Endothelial cell of umbilical vein (primary cell): ENCODE data around the gene KIAA1549. TPM values are rescaled to one million over a fixed set of nuclear protein-coding genes. Genes with fewer than 3 reads are reported as not detected.

Source experiments
- BruUV-seq: library from RNA; stranded (reverse); fragments of 400-500 nt; replicated peaks from 2 replicates; lab custom pipeline; 2021; lab: Mats Ljungman, UMichigan
- CTCF ChIA-PET: fragments of 300-600, 350-600 bp; sonication (Branson Sonifier 250); formaldehyde crosslinking; loops from one replicate; lab custom pipeline; 2021; ENCODE audit warnings: antibody characterized with exemption, inconsistent platforms; lab: Charles Lee
- POLR2A ChIA-PET: fragments of 300-600, 350-600 bp; sonication (Branson Sonifier 250); formaldehyde crosslinking; loops from one replicate; lab custom pipeline; 2021; ENCODE audit warnings: antibody characterized with exemption, inconsistent platforms; lab: Charles Lee
- DNase-seq: peaks from one replicate; pipeline ENCODE4 v3.0.0-alpha.2; 2011; ENCODE audit warnings: low read depth, low spot score
- FAIRE-seq: peaks from 2 replicates; lab custom pipeline; 2011; peaks lifted over from hg19 to GRCh38; lab: Jason Lieb, UNC
- H2AFZ ChIP-seq: 2 replicates; pipeline ENCODE4 v1.6.0; 2012; ENCODE audit warnings: low read depth, low read length, control low read depth, inconsistent platforms
- H3K27ac ChIP-seq: 2 replicates; pipeline ENCODE4 v1.5.1; 2011; ENCODE audit warnings: low read depth, mild to moderate bottlenecking, control low read depth, low read length, moderate library complexity; ENCODE audit not compliant: insufficient read depth
- H3K27me3 ChIP-seq, 2 experiments: 2 replicates each; pipeline versions ENCODE4 v1.6.0 to v1.6.1; 2011; ENCODE audit warnings: low read length in 2 of 2, mixed read lengths in 1 of 2; ENCODE audit not compliant: control insufficient read depth in 2 of 2, insufficient read depth in 2 of 2
- H3K36me3 ChIP-seq, 2 experiments: 2 replicates in 1 of 2; 3 replicates in 1 of 2; pipeline ENCODE4 v1.5.1; 2011; ENCODE audit warnings: low read length in 2 of 2, mild to moderate bottlenecking in 1 of 2, moderate library complexity in 1 of 2; ENCODE audit not compliant: control insufficient read depth in 2 of 2, insufficient read depth in 2 of 2; ENCODE audit errors: extremely low read depth in 1 of 2
- H3K4me1 ChIP-seq: 3 replicates; pipeline ENCODE4 v1.5.1; 2011; ENCODE audit warnings: mild to moderate bottlenecking, low read length; ENCODE audit not compliant: control insufficient read depth, insufficient read depth; ENCODE audit errors: extremely low read depth
- H3K4me2 ChIP-seq: 2 replicates; pipeline ENCODE4 v1.6.1; 2011; ENCODE audit warnings: low read length, control low read depth, mixed read lengths; ENCODE audit not compliant: insufficient read depth
- H3K4me3 ChIP-seq, 3 experiments: fragments of 200-600 bp in 1 of 3; sonication (generic), shearing (Covaris generic) in 1 of 3; replicated peaks in 1 of 3; 2 replicates each; pipeline ENCODE4 v1.5.1; 2011 to 2016; ENCODE audit warnings: control low read depth in 3 of 3, low read length in 3 of 3, mild to moderate bottlenecking in 2 of 3, inconsistent platforms in 1 of 3, low read depth in 1 of 3, moderate library complexity in 1 of 3; ENCODE audit not compliant: insufficient read depth in 1 of 3
- H3K79me2 ChIP-seq: 2 replicates; pipeline ENCODE4 v1.6.0; 2012; ENCODE audit warnings: low read length, inconsistent platforms; ENCODE audit not compliant: control insufficient read depth, insufficient read depth
- H3K9ac ChIP-seq: replicated peaks from 2 replicates; pipeline ENCODE3; 2011; ENCODE audit warnings: low read length, control low read depth; ENCODE audit not compliant: insufficient read depth; ENCODE audit errors: extremely low read depth
- H3K9me1 ChIP-seq: replicated peaks from 3 replicates; pipeline ENCODE4 v1.6.0; 2011; ENCODE audit warnings: mild to moderate bottlenecking, low read length; ENCODE audit not compliant: control insufficient read depth, insufficient read depth; ENCODE audit errors: extremely low read depth
- H3K9me3 ChIP-seq: replicated peaks from 2 replicates; pipeline ENCODE4 v1.5.1; 2012; ENCODE audit warnings: low read length, inconsistent platforms; ENCODE audit not compliant: control insufficient read depth, insufficient read depth
- H4K20me1 ChIP-seq: replicated peaks from 2 replicates; pipeline ENCODE3; 2011; ENCODE audit warnings: mild to moderate bottlenecking, low read length; ENCODE audit not compliant: control insufficient read depth, insufficient read depth; ENCODE audit errors: extremely low read depth
- EZH2 ChIP-seq: IDR thresholded peaks from 2 replicates; pipeline ENCODE4 v1.6.1; 2012; ENCODE audit warnings: borderline replicate concordance, low read depth, mild to moderate bottlenecking, moderate library complexity, low read length, inconsistent platforms; ENCODE audit not compliant: severe bottlenecking
- FOS ChIP-seq: IDR thresholded peaks from 2 replicates; pipeline ENCODE4 v1.6.1; 2011; ENCODE audit warnings: mild to moderate bottlenecking, low read length, moderate library complexity, borderline replicate concordance; ENCODE audit not compliant: insufficient read depth
- GATA2 ChIP-seq: IDR thresholded peaks from 2 replicates; pipeline ENCODE4 v1.7.0; 2011; ENCODE audit warnings: low read depth, mild to moderate bottlenecking, moderate library complexity, mixed read lengths, low read length; ENCODE audit not compliant: insufficient read length, insufficient read depth
- JUN ChIP-seq: IDR thresholded peaks from 2 replicates; pipeline ENCODE4 v1.6.1; 2011; ENCODE audit warnings: borderline replicate concordance, low read depth; ENCODE audit not compliant: insufficient read length, insufficient read depth
- MYC ChIP-seq: IDR thresholded peaks from one replicate; pipeline ENCODE4 v1.6.1; 2011; ENCODE audit warnings: mild to moderate bottlenecking, low read depth, low read length
- POLR2A ChIP-seq: IDR thresholded peaks from 2 replicates; pipeline ENCODE4 v1.6.1; 2012; ENCODE audit warnings: low read depth, mild to moderate bottlenecking, control low read depth, low read length
- POLR2AphosphoS5 ChIP-seq: IDR thresholded peaks from 2 replicates; pipeline ENCODE4 v1.6.1; 2012; ENCODE audit warnings: low read depth, mild to moderate bottlenecking, control low read depth, low read length, moderate library complexity; ENCODE audit not compliant: insufficient read depth
- dilution Hi-C: fragments of 300-500 bp; cut with MboI; formaldehyde crosslinking; loops from one replicate; pipeline ENCODE4 v1.15.0; 2019; ENCODE audit warnings: low sequenced_read_pairs; ENCODE audit not compliant: extremely low pct_ligation_motif_present
- intact Hi-C: fragments of 100-400 bp; cut with micrococcal nuclease; formaldehyde crosslinking; loops from one replicate; pipeline ENCODE4 v1.10.0; 2022
- polyA plus RNA-seq, 4 experiments: library from polyadenylated mRNA; depleted of rRNA in 3 of 4; stranded (reverse) in 3 of 4; unstranded in 1 of 4; fragments of >200 nt; gene quantifications; 2 replicates each; pipeline versions ENCODE4 v1.2.1 to v1.2.3, GENCODE V29; 2011 to 2012; ENCODE audit warnings: missing spikeins in 1 of 4
- total RNA-seq: library from RNA; stranded (reverse); gene quantifications from 2 replicates; pipeline ENCODE4 v1.2.3, GENCODE V29; 2021
- TF ChIP-seq, protein P1 (sequence below): IDR thresholded peaks from 2 replicates; pipeline ENCODE4 v1.6.1; 2011; ENCODE audit not compliant: insufficient read depth, insufficient read length
- TF ChIP-seq, protein P2 (sequence below), 2 donors: IDR thresholded peaks; 1 replicate in 1 of 2; 2 replicates in 1 of 2; pipeline ENCODE4 v1.5.1; 2011; ENCODE audit warnings: low read length in 2 of 2, mild to moderate bottlenecking in 2 of 2, moderate library complexity in 2 of 2, control low read depth in 1 of 2, inconsistent platforms in 1 of 2, low read depth in 1 of 2; ENCODE audit not compliant: insufficient read depth in 1 of 2; ENCODE audit errors: extremely low read depth in 1 of 2

The KIAA1549 gene
- total and polyA plus RNA-seq, 2 donors (not counting 3 experiments of a cell fraction or from before 2014, with no cell fraction given), result 4.6 to 10.9 TPM

DNA sequence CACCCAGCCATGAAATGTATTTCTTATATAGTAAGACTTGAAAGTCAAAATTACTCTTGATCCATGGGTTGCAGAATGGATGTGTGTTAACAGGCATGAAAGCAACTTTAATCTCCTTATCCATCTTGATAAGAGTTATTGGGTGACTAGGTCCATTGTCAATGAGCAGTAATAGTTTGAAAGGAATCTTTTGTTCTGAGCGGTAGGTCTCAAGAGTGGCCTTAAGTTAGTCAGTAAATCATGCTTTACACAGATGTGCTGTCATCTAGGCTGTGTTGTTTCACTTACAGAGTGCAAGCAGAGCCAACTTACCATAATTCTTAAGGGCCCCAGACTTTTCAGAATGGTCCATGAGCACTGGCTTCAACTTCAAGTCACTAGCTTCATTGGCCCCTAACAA lies 51.2 kb downstream of the KIAA1549 start:
- no peaks in the 10 kb centered on the region for H3K36me3 ChIP-seq
- H4K20me1 ChIP-seq, result no peaks in the 10 kb centered on the region
- no peak overlapping the region for H3K4me3 ChIP-seq
- dilution Hi-C loops (no loop called here), intact Hi-C loops (no loop called here)
- no peak overlapping the region for H3K27ac ChIP-seq
- no peak for TF ChIP-seq POLR2A
- TF ChIP-seq FOS, result no peak
- TF ChIP-seq POLR2AphosphoS5, result no peak
- TF ChIP-seq, protein P1, sequence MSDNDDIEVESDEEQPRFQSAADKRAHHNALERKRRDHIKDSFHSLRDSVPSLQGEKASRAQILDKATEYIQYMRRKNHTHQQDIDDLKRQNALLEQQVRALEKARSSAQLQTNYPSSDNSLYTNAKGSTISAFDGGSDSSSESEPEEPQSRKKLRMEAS, result no peak
- no peak for TF ChIP-seq JUN
- no peak for TF ChIP-seq EZH2
- no peak for TF ChIP-seq MYC
- TF ChIP-seq GATA2, result no peak
- TF ChIP-seq, protein P2, sequence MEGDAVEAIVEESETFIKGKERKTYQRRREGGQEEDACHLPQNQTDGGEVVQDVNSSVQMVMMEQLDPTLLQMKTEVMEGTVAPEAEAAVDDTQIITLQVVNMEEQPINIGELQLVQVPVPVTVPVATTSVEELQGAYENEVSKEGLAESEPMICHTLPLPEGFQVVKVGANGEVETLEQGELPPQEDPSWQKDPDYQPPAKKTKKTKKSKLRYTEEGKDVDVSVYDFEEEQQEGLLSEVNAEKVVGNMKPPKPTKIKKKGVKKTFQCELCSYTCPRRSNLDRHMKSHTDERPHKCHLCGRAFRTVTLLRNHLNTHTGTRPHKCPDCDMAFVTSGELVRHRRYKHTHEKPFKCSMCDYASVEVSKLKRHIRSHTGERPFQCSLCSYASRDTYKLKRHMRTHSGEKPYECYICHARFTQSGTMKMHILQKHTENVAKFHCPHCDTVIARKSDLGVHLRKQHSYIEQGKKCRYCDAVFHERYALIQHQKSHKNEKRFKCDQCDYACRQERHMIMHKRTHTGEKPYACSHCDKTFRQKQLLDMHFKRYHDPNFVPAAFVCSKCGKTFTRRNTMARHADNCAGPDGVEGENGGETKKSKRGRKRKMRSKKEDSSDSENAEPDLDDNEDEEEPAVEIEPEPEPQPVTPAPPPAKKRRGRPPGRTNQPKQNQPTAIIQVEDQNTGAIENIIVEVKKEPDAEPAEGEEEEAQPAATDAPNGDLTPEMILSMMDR (IDR thresholded peaks at IDR 0.05; ENCODE audit: extremely low read depth in 1 of 2, insufficient read depth in 1 of 2, low read depth in 1 of 2, low read length in 2 of 2), result no peak
- H3K79me2 ChIP-seq, result no peaks in the 10 kb centered on the region
- ChIA-PET CTCF (interaction anchor here (0.9 to 1.1 kb wide), 2 partner anchors 43 to 87 kb away, joined by 3 read pairs; no protein-coding TSS in a partner anchor), POLR2A (no interaction called here)
- no peaks in the 10 kb centered on the region for H3K9me3 ChIP-seq
- H3K9me1 ChIP-seq, result no peaks in the 10 kb centered on the region
- H3K9ac ChIP-seq, result no peak overlapping the region
- peaks cover 10% of the 10 kb centered on the region for H3K4me1 ChIP-seq
- H3K27me3 ChIP-seq, result no peaks in the 10 kb centered on the region
- no peak overlapping the region for H3K4me2 ChIP-seq
- BruUV-seq, result no TSS peak
- H2AFZ ChIP-seq, result no peak overlapping the region
- DNase-seq, result no peak
- FAIRE-seq, result no peak
